Tibial nerve (tissue), 3 donors: ENCODE results near the gene FAM3B.

Source experiments
- POLR2A ChIP-seq, 2 donors: fragments of 450-650 bp; IDR thresholded peaks; one replicate each; pipeline ENCODE4 v1.6.1; 2017; ENCODE audit warnings: antibody characterized with exemption in 2 of 2, mild to moderate bottlenecking in 2 of 2, moderate library complexity in 2 of 2
- TF ChIP-seq, protein P1 (sequence below), 5 experiments: fragments of 200-600 bp in 3 of 5; fragments of 450-650 bp in 2 of 5; sonication (generic) in 3 of 5; IDR thresholded peaks; one replicate each; pipeline ENCODE4 v1.5.1; 2016 to 2019; ENCODE audit warnings: antibody characterized with exemption in 5 of 5, mild to moderate bottlenecking in 3 of 5, moderate library complexity in 2 of 5

DNA sequence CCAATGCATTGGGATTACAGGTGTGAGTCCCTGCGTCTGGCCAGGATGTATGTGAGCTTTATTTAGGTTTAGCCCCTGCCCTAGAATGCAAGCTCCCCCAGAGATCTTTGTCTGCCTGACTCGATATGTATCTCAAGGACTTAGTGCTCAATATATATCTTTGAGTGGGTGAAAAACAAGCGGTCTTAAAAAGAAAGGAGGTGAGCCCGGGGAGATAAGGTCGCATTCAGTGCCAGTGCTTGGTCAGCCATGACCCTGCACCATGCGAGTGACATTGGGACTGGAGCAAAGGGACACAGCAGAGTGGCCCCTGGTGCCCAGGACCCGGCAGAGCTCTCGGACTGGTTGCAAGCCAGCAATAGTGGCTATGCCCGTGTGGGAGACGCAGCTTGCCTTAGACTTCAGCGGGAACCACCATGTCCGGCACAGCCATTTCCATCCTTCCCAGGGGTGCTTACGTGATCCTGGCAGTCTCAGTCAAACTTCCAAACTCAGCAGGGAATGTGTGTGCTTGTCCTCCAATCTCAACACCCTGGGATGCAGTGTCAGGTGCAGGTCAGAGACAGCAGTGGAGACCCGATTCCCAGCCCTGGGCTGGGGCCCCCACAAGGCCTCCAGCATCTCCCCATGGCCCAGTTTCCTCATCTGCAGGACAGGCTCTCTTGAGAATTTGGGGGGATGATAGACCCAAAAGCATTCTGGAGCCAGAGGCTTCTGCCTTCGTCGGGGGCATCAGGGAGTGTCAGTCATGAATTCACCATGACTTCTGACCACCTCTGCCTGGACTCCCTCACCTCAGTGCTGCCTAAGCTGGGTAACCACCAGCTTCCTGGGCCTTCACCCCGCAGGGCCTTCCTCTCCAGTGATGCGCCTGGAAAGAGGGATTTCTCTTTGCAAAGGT lies 47.0 kb downstream of the FAM3B start:
- TF ChIP-seq, protein P1, sequence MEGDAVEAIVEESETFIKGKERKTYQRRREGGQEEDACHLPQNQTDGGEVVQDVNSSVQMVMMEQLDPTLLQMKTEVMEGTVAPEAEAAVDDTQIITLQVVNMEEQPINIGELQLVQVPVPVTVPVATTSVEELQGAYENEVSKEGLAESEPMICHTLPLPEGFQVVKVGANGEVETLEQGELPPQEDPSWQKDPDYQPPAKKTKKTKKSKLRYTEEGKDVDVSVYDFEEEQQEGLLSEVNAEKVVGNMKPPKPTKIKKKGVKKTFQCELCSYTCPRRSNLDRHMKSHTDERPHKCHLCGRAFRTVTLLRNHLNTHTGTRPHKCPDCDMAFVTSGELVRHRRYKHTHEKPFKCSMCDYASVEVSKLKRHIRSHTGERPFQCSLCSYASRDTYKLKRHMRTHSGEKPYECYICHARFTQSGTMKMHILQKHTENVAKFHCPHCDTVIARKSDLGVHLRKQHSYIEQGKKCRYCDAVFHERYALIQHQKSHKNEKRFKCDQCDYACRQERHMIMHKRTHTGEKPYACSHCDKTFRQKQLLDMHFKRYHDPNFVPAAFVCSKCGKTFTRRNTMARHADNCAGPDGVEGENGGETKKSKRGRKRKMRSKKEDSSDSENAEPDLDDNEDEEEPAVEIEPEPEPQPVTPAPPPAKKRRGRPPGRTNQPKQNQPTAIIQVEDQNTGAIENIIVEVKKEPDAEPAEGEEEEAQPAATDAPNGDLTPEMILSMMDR (IDR thresholded peaks at IDR 0.05), result no peak
- TF ChIP-seq POLR2A (IDR thresholded peaks at IDR 0.05), result no peak
